AG09309 (cell line): ENCODE results near the gene PRDM10.

Experiments used
- DNase-seq: peaks from one replicate; pipeline ENCODE4 v3.0.0-alpha.2; 2010; ENCODE audit warnings: low read depth
- H3K4me3 ChIP-seq: 2 replicates; pipeline ENCODE4 v1.5.1; 2011; ENCODE audit warnings: mild to moderate bottlenecking, low read depth, low read length, moderate library complexity; ENCODE audit not compliant: control insufficient read depth
- TF ChIP-seq, protein P1 (sequence below): IDR thresholded peaks from 2 replicates; pipeline ENCODE4 v1.5.1; 2011; ENCODE audit warnings: mild to moderate bottlenecking, low read depth, low read length, inconsistent platforms; ENCODE audit not compliant: insufficient read depth, control insufficient read depth; ENCODE audit errors: missing control alignments

PRDM10 gene

DNA sequence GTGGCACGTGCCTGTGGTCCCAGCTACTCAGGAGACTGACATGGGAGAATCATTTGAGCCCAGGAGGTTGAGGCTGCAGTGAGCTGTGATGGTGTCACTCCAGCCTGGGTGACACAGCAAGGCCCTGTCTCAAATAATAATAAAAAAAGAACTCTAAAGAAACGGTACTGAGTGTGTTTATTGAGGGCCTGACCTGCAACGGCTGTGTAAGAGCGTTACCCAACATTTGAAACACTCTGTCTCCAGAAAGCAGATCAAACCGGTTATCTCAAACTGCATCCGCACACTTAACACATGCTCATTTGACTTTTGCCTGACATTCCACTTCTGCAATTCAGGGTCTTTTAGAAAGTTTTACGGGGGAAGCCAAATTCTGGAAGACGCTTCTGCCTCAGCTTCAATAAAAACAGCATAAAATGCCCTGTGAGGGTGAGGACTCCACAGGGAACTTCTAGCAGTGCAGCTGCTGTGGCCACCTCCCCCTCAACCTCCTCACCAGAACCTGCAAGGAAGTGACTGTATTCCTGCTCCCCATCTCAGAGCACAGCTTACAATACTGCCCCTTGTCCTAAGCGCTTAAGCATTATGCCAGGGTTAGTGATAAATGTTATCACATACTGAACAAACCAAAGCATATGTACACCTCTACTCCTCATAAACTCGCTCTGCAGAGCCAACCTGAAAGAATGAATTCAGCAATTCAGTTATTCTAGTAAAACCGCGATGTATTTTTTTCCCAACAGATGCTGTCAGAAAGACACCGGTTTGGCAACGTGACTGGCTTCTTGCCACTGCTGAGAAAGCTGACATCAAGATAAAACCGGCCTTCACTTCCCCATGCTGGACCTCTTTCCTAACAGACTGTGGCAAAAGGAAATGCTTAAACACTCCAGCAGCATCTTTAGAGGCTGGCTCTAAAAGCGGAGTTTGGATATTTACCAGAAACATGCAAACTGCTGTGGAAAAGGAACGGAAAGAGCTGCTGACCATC lies 52.2 kb downstream of the PRDM10 start:
- TF ChIP-seq, protein P1, sequence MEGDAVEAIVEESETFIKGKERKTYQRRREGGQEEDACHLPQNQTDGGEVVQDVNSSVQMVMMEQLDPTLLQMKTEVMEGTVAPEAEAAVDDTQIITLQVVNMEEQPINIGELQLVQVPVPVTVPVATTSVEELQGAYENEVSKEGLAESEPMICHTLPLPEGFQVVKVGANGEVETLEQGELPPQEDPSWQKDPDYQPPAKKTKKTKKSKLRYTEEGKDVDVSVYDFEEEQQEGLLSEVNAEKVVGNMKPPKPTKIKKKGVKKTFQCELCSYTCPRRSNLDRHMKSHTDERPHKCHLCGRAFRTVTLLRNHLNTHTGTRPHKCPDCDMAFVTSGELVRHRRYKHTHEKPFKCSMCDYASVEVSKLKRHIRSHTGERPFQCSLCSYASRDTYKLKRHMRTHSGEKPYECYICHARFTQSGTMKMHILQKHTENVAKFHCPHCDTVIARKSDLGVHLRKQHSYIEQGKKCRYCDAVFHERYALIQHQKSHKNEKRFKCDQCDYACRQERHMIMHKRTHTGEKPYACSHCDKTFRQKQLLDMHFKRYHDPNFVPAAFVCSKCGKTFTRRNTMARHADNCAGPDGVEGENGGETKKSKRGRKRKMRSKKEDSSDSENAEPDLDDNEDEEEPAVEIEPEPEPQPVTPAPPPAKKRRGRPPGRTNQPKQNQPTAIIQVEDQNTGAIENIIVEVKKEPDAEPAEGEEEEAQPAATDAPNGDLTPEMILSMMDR = no peak
- DNase-seq = no peak
- no peak overlapping the region for H3K4me3 ChIP-seq

DNA sequence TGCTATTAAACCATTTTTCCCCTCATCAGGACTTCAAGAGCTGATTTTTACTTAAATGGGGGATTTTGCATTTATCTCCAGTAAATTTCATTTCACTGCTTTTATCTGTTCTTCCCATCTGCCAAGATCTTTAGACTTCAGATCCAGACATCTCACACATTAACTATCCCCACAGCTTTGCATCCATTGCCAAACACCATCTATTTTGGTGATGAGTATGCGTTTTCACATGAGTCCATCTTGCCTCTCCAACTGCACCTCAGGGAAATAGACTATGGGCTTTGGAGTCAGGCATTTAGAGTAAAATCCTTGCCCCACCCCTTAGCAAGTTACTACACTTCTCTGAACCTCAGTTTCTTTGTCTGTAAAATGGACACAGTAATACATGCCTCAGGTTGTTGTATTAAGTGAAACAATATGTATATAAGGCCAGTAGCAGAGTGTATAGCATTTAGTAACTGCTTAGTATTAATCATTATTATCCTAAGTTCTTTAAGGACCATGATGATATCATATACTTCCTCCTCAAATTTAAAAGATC lies 53.6 kb downstream of the PRDM10 start:
- DNase-seq = no peak
- TF ChIP-seq, protein P1 = no peak
- no peak overlapping the region for H3K4me3 ChIP-seq

DNA sequence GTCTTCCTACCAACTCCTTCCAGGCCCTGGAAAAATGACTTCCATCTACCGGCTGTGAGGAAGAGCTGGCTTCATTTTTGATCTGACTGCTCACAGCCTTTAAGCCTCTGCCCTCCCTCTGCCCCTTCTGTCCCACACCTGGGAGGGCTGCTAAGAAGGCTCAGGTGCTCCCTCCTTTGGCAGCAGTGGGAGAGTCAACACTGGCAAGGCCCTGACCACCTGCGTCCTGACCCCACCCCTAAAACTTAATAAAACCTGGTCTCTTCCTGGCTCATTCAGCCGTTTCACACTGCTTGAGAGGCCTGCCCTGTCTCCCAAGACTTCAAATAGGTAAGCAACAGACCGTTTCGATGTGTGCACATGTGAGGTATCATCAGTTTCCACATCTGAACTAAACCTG lies 55.2 kb downstream of the PRDM10 start:
- TF ChIP-seq, protein P1 = no peak
- DNase-seq = no peak
- no peak overlapping the region for H3K4me3 ChIP-seq

DNA sequence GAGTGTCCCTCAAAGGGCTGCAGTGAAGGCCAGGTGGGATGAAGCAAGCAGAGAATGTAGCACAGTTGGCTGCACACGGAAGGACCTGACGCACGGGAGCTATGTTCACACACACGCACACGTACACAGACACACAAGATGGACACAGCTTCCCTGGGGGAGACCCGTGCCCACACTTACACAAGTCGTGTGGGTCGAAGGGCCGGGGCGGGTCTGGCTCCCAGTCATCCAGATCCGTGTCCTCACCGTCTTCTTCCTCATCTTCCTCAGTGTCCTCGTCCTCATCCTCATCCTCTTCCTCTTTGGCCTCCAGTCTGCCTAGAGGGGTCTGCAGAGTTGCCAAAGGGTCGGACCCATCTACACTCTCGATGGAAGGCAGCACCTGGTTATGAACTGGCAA lies 55.7 kb downstream of the PRDM10 start:
- TF ChIP-seq, protein P1 = no peak
- no peak overlapping the region for H3K4me3 ChIP-seq
- no peak for DNase-seq

DNA sequence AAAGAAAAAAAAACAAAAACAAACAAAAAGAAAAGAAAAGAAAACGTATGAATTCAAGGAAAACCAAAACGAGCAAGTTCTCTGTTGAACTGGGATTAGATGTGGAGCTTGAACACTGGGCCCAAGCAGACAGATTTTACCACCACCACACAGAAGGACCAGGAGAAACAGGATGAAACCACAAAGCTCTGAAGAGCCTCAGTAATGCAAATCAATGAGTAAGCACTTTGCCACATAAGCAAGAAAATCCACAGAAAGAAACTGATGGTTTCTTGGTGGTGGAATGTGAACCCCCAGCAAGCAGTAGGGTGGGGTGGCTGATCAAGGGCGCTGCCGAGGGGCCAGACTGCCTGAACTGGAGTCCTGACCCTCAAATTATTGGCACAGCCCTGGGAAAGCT lies 56.4 kb downstream of the PRDM10 start:
- H3K4me3 ChIP-seq = no peak overlapping the region
- TF ChIP-seq, protein P1 = no peak
- no peak for DNase-seq

DNA sequence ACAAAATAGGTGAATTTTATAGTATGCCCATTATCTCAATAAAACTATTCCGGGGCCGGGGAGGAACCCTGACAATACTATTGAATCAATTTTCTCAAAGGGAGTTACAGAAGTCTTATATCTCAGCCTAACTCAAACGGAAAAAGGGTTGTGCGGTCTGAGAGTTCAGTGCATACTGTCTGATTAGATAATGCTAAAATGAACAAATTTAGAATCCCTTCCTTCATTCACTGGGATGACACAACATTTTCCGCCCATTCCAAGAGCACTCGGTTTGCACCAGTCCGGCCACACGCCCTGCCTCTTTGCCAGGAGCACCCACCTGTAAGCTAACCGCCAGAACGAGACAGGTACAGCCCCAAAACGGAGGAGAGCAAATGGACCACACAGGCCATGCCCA lies 57.3 kb downstream of the PRDM10 start:
- no peak overlapping the region for H3K4me3 ChIP-seq
- TF ChIP-seq, protein P1 = no peak
- no peak for DNase-seq
